B cell (primary cell): Measurements from ENCODE around the gene ARHGAP20. TPM values are rescaled to one million over a fixed set of nuclear protein-coding genes. Genes with fewer than 3 reads are reported as not detected.

ENCODE experiments used
- ATAC-seq: fragments of 200-7000 bp; cut with Tn5 transposase; one replicate; pipeline ENCODE4 v1.10.0; 2021; ENCODE audit warnings: low read depth, mild to moderate bottlenecking, moderate number of reproducible peaks, moderate library complexity
- CTCF ChIA-PET: fragments of 350-600 bp; sonication (Branson Sonifier 250); formaldehyde crosslinking; loops from one replicate; lab custom pipeline; 2021; ENCODE audit warnings: antibody characterized with exemption, inconsistent platforms; lab: Charles Lee
- POLR2A ChIA-PET: fragments of 350-600 bp; sonication (Branson Sonifier 250); formaldehyde crosslinking; loops from one replicate; lab custom pipeline; 2021; ENCODE audit warnings: antibody characterized with exemption; lab: Charles Lee
- DNase-seq: peaks from one replicate; pipeline ENCODE4 v3.0.0; 2013
- H2AFZ ChIP-seq: 2 replicates; pipeline ENCODE4 v1.6.1; 2012; ENCODE audit warnings: mild to moderate bottlenecking, low read depth, low read length; ENCODE audit not compliant: insufficient read depth, poor library complexity, severe bottlenecking
- H3K27ac ChIP-seq, 2 donors: 1 replicate in 1 of 2; 2 replicates in 1 of 2; pipeline ENCODE4 v1.5.1; 2012 to 2013; ENCODE audit warnings: low read length in 2 of 2, mild to moderate bottlenecking in 2 of 2, moderate library complexity in 1 of 2
- H3K27me3 ChIP-seq, 4 experiments: fragments of 200-600 bp in 1 of 4; sonication (generic) in 1 of 4; replicated peaks in 1 of 4; 1 replicate in 2 of 4; 2 replicates in 2 of 4; pipeline versions ENCODE4 v1.6.1 to v1.7.0; 2013 to 2016; ENCODE audit warnings: low read length in 3 of 4, mild to moderate bottlenecking in 2 of 4, mixed read lengths in 1 of 4, moderate library complexity in 1 of 4; ENCODE audit not compliant: insufficient read depth in 4 of 4, control insufficient read depth in 3 of 4; ENCODE audit errors: control extremely low read depth in 1 of 4
- H3K36me3 ChIP-seq, 2 experiments: replicated peaks in 1 of 2; 1 replicate in 1 of 2; 2 replicates in 1 of 2; pipeline versions ENCODE4 v1.6.1 to v1.7.1; 2013; ENCODE audit warnings: low read length in 1 of 2; ENCODE audit not compliant: insufficient read depth in 2 of 2, control insufficient read depth in 1 of 2; ENCODE audit errors: control extremely low read depth in 1 of 2, extremely low read depth in 1 of 2
- H3K4me1 ChIP-seq, 2 donors: fragments of 200-600 bp in 1 of 2; sonication (generic) in 1 of 2; 1 replicate in 1 of 2; 2 replicates in 1 of 2; pipeline versions ENCODE4 v1.5.1 to v1.6.1; 2013 to 2017; ENCODE audit warnings: low read length in 2 of 2; ENCODE audit not compliant: control insufficient read depth in 2 of 2, insufficient read depth in 2 of 2
- H3K4me2 ChIP-seq: replicated peaks from 2 replicates; pipeline ENCODE3; 2012; ENCODE audit warnings: mild to moderate bottlenecking, low read depth, low read length; ENCODE audit not compliant: poor library complexity, severe bottlenecking
- H3K4me3 ChIP-seq, 5 experiments: fragments of 200-600 bp in 1 of 5; sonication (generic) in 1 of 5; 1 replicate in 3 of 5; 2 replicates in 2 of 5; pipeline versions ENCODE4 v1.5.1 to v1.7.0; 2011 to 2016; ENCODE audit warnings: low read length in 4 of 5, mild to moderate bottlenecking in 4 of 5, low read depth in 2 of 5, control low read depth in 1 of 5, moderate library complexity in 1 of 5; ENCODE audit not compliant: insufficient read depth in 1 of 5; ENCODE audit errors: control extremely low read depth in 1 of 5, extremely low read depth in 1 of 5
- H3K79me2 ChIP-seq: fragments of 200-600 bp; sonication (generic); one replicate; pipeline ENCODE4 v1.6.0; 2016; ENCODE audit warnings: low read length; ENCODE audit not compliant: control insufficient read depth, insufficient read depth
- H3K9ac ChIP-seq: fragments of 200-600 bp; sonication (generic); 2 replicates; pipeline ENCODE4 v1.6.1; 2017; ENCODE audit warnings: mild to moderate bottlenecking, low read length, moderate library complexity
- H3K9me3 ChIP-seq, 3 donors: one replicate each; pipeline versions ENCODE4 v1.6.1 to v1.7.1; 2013; ENCODE audit warnings: low read length in 2 of 3; ENCODE audit not compliant: control insufficient read depth in 2 of 3, insufficient read depth in 1 of 3; ENCODE audit errors: control extremely low read depth in 1 of 3
- H4K20me1 ChIP-seq: 2 replicates; pipeline ENCODE4 v1.6.0; 2012; ENCODE audit warnings: mild to moderate bottlenecking, low read length; ENCODE audit not compliant: insufficient read depth, control insufficient read depth, poor library complexity, severe bottlenecking
- H3K27ac Mint-ChIP-seq: one replicate; pipeline ENCODE4 v1.8.0; 2021; ENCODE audit warnings: mixed read lengths
- H3K27me3 Mint-ChIP-seq: one replicate; pipeline ENCODE4 v1.8.0; 2021; ENCODE audit warnings: mixed read lengths
- H3K4me1 Mint-ChIP-seq: one replicate; pipeline ENCODE4 v1.8.0; 2021; ENCODE audit warnings: mixed read lengths
- H3K4me3 Mint-ChIP-seq: one replicate; pipeline ENCODE4 v1.8.0; 2021; ENCODE audit warnings: mixed read lengths
- H3K9me3 Mint-ChIP-seq: one replicate; pipeline ENCODE4 v1.8.0; 2022; ENCODE audit warnings: mixed read lengths; ENCODE audit not compliant: insufficient read depth
- EZH2 ChIP-seq: IDR thresholded peaks from 2 replicates; pipeline ENCODE4 v1.6.1; 2012; ENCODE audit warnings: borderline replicate concordance, low read depth, mild to moderate bottlenecking, moderate library complexity, low read length; ENCODE audit not compliant: insufficient read depth, poor library complexity, severe bottlenecking
- WGBS: methylation state at CpG from one replicate; pipeline ENCODE4 v1.1.5; 2013; ENCODE audit warnings: missing lambda C conversion rate; ENCODE audit not compliant: insufficient coverage; 5-methylcytosine and 5-hydroxymethylcytosine counted together
- intact Hi-C: fragments of 100-400 bp; cut with micrococcal nuclease; formaldehyde crosslinking; loops from one replicate; pipeline ENCODE4 v1.10.0; 2022
- polyA plus RNA-seq: library from polyadenylated mRNA; depleted of rRNA; stranded (reverse); fragments of >200 nt; gene quantifications from 2 replicates; pipeline ENCODE4 v1.2.3, GENCODE V29; 2012
- total RNA-seq, 2 donors: library from RNA; stranded (reverse); fragments of 120-200 nt in 1 of 2; gene quantifications; 1 replicate in 1 of 2; 2 replicates in 1 of 2; pipeline versions ENCODE4 v1.2.3 to v1.2.4, GENCODE V29; 2013 to 2022
- TF ChIP-seq, protein P1 (sequence below): fragments of 200-600 bp; IDR thresholded peaks from one replicate; pipeline ENCODE4 v1.8.0; 2022; ENCODE audit warnings: antibody characterized with exemption, mild to moderate bottlenecking

ARHGAP20 gene
- total and polyA plus RNA-seq, 2 donors (not counting 1 experiment from before 2014, with no cell fraction given): 0.54 to 0.91 TPM

DNA sequence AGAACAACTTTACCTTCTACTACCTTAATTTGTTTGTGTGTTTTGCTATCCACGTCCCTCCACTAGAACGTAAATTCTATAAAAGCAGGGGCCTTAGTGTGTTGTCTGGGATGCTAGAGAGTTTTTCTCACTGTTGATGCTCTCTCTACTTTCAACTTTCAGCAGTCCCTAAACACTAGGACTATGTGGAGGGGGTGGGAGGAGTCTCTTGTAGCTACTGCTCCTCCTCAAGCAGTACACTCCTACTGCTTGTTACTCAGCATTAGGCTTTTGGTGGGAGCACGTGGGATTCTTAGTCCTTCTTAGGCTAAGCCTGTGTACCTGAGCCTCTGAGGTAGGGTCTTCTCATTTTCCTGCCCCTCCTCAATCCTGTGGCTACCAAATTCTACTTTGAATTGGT lies 56.3 kb downstream of the ARHGAP20 start:
- Histone ChIP-seq H2AFZ (no peak overlapping the region), H3K4me1 (no peaks in the 10 kb centered on the region), H4K20me1 (no peaks in the 10 kb centered on the region), H3K9me3 (peaks cover 0 to 3% (median 3%) of the 10 kb centered on the region in 3 donors), H3K27me3 (peaks cover 0 to 4% (median 1%) of the 10 kb centered on the region in 4 experiments), H3K4me3 (no peak overlapping the region), H3K79me2 (no peaks in the 10 kb centered on the region), H3K9ac (no peak overlapping the region), H3K4me2 (no peak overlapping the region), H3K36me3 (no peaks in the 10 kb centered on the region), H3K27ac (no peak overlapping the region)
- Mint-ChIP-seq H3K9me3 (peaks cover 4% of the 10 kb centered on the region), H3K27me3 (peaks cover 19% of the 10 kb centered on the region), H3K4me3 (no peak overlapping the region), H3K27ac (no peak overlapping the region), H3K4me1 (no peaks in the 10 kb centered on the region)
- ATAC-seq (no peak), DNase-seq (no peak)
- ChIA-PET CTCF (no interaction called here), POLR2A (no interaction called here)
- WGBS: no CpG with 5 or more reads among the region's 3 CpGs
- intact Hi-C loops: no loop called here
- TF ChIP-seq, protein P1, sequence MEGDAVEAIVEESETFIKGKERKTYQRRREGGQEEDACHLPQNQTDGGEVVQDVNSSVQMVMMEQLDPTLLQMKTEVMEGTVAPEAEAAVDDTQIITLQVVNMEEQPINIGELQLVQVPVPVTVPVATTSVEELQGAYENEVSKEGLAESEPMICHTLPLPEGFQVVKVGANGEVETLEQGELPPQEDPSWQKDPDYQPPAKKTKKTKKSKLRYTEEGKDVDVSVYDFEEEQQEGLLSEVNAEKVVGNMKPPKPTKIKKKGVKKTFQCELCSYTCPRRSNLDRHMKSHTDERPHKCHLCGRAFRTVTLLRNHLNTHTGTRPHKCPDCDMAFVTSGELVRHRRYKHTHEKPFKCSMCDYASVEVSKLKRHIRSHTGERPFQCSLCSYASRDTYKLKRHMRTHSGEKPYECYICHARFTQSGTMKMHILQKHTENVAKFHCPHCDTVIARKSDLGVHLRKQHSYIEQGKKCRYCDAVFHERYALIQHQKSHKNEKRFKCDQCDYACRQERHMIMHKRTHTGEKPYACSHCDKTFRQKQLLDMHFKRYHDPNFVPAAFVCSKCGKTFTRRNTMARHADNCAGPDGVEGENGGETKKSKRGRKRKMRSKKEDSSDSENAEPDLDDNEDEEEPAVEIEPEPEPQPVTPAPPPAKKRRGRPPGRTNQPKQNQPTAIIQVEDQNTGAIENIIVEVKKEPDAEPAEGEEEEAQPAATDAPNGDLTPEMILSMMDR: no peak
- TF ChIP-seq EZH2: no peak

DNA sequence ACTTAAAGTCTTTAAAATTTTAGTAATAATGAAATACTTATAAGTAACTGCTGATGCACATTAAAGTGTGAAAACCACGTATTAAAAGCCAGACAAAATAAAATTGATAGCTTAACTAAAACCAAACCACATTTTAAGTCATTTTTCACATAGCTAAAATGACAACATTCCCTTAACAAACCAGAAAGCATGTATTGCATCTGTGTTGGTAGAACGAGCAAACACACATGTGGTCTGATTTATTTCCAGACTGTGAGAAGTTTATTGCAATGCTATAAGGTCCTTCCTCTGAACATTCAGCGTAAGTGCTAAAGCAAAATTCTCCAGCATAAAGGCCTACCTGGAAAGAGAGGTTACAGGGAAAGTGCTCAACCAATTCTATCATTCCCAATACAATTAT lies 57.8 kb downstream of the ARHGAP20 start:
- WGBS: no CpG with 5 or more reads among the region's 3 CpGs
- H3K27ac Mint-ChIP-seq: no peak overlapping the region

More for the DNA sequence above, 57.8 kb downstream of the ARHGAP20 start:
- Histone ChIP-seq H3K36me3 (no peaks in the 10 kb centered on the region), H3K4me3 (no peak overlapping the region), H3K27me3 (peaks cover 0 to 4% (median 1%) of the 10 kb centered on the region in 4 experiments), H3K79me2 (no peaks in the 10 kb centered on the region), H3K27ac (no peak overlapping the region), H3K4me1 (no peaks in the 10 kb centered on the region), H3K9me3 (peaks cover 0 to 4% (median 3%) of the 10 kb centered on the region in 3 donors), H3K9ac (no peak overlapping the region), H4K20me1 (no peaks in the 10 kb centered on the region), H3K4me2 (no peak overlapping the region), H2AFZ (no peak overlapping the region)
- ATAC-seq (no peak), DNase-seq (no peak)
- H3K9me3 Mint-ChIP-seq: peaks cover 4% of the 10 kb centered on the region
- no peaks in the 10 kb centered on the region for H3K4me1 Mint-ChIP-seq
- ChIA-PET POLR2A (no interaction called here), CTCF (interaction anchor here (0.6 kb wide), 1 partner anchor 1625 kb away, joined by 3 read pairs; no protein-coding TSS in a partner anchor)
- peaks cover 25% of the 10 kb centered on the region for H3K27me3 Mint-ChIP-seq
- no peak overlapping the region for H3K4me3 Mint-ChIP-seq
- TF ChIP-seq EZH2: no peak
- TF ChIP-seq, protein P1: no peak
- intact Hi-C loops: no loop called here
